A673 (cell line): ENCODE results near the gene INHBB.

Experiments
- EZH2 ChIP-seq: fragments of 200-600 bp; sonication (generic); IDR thresholded peaks from 2 replicates; pipeline ENCODE4 v1.6.1; 2017; ENCODE audit warnings: borderline replicate concordance, low read depth, mild to moderate bottlenecking, mixed read lengths, antibody characterized with exemption, low read length; ENCODE audit not compliant: poor library complexity, severe bottlenecking
- TF ChIP-seq, protein P1 (sequence below): fragments of 300-800, 200-600 bp; sonication (generic); conservative IDR thresholded peaks from 2 replicates; pipeline ENCODE4 v1.5.1; 2017; ENCODE audit warnings: low read depth, mild to moderate bottlenecking, antibody characterized with exemption, low read length, moderate library complexity, mixed read lengths

- TF ChIP-seq, protein P1, sequence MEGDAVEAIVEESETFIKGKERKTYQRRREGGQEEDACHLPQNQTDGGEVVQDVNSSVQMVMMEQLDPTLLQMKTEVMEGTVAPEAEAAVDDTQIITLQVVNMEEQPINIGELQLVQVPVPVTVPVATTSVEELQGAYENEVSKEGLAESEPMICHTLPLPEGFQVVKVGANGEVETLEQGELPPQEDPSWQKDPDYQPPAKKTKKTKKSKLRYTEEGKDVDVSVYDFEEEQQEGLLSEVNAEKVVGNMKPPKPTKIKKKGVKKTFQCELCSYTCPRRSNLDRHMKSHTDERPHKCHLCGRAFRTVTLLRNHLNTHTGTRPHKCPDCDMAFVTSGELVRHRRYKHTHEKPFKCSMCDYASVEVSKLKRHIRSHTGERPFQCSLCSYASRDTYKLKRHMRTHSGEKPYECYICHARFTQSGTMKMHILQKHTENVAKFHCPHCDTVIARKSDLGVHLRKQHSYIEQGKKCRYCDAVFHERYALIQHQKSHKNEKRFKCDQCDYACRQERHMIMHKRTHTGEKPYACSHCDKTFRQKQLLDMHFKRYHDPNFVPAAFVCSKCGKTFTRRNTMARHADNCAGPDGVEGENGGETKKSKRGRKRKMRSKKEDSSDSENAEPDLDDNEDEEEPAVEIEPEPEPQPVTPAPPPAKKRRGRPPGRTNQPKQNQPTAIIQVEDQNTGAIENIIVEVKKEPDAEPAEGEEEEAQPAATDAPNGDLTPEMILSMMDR = no peak
- no peak for TF ChIP-seq EZH2
Observed at GRCh38 chr2:120388222-120389035, 42.5 kb downstream of the INHBB start.
